Heart left ventricle (tissue), 13 donors: ENCODE data around the gene THOC6.

Experiments
- CTCF ChIP-seq, 12 donors: fragments of 200-600 bp; sonication (generic) in 4 of 12; IDR thresholded peaks; one replicate each; pipeline versions ENCODE4 v1.5.0 to v1.8.0; 2018 to 2022; ENCODE audit warnings: antibody characterized with exemption in 12 of 12, mild to moderate bottlenecking in 5 of 12
- POLR2A ChIP-seq, 2 donors: fragments of 450-650 bp; IDR thresholded peaks; one replicate each; pipeline ENCODE4 v1.6.1; 2017; ENCODE audit warnings: antibody characterized with exemption in 2 of 2, mild to moderate bottlenecking in 2 of 2, moderate library complexity in 2 of 2
- donor health status: ischemic (EF 13 %, LVEDD 7.1; RV severe dilation, severe dysfunction).
- donor health status: DM: no; HTN: yes; CAD: no.
- donor health status: DM: no; HTN: no; CAD: no.
- donor health status: ischemic (EF 25% LVEDD 6.9; RV normal size, moderate dysfunction).
- donor health status: ischemic (EF 25% LVEDD 5.7; RV mildly dilated, moderate dysfunction).
- donor health status: ischemic (EF 35%, LVEDD 5.7; RV mildly dilated, moderate dysfunction).
- donor health status: nonischemic (EF 11% LVEDD 7.7; RV severe dilation, severe dysfunction).
- donor health status: DM: yes; HTN: yes; CAD: no.
- donor health status: PGD.
- donor health status: ischemic (EF 29% LVEDD 5.4; RV normal size, mild dysfunction).
- donor health status: nonischemic (EF 23%, LVEDD 6.1; RV moderate dilation, normal function).

- TF ChIP-seq CTCF (IDR thresholded peaks at IDR 0.05) (no peak), POLR2A (IDR thresholded peaks at IDR 0.05) (no peak)
Observed at GRCh38 chr16:3045758-3046640, 22.2 kb downstream of the THOC6 start, which contains the start of gene MMP25.
